HG02943 (cell line): ENCODE data around the gene CHKB.
"Not testable (repeated sequence)": the region's sequence is repeated elsewhere in the genome, so short reads cannot be mapped to it uniquely, and the experiment has no call there.

Experiments used
- ATAC-seq: cut with Tn5 transposase; IDR thresholded peaks from one replicate; pipeline ENCODE4 v1.9.1; 2021; ENCODE audit warnings: mild to moderate bottlenecking, low read depth, moderate library complexity; ENCODE audit not compliant: unreplicated experiment

Gene CHKB

GRCh38 chr22:50612528-50613221, 30.0 kb upstream of the CHKB start:
- no peak for ATAC-seq

GRCh38 chr22:50612168-50612527, 29.5 kb upstream of the CHKB start:
- ATAC-seq: no peak

- ATAC-seq: no peak
Measured at GRCh38 chr22:50611341-50612060, 28.9 kb upstream of the CHKB start.

GRCh38 chr22:50610581-50610980, 27.9 kb upstream of the CHKB start:
- ATAC-seq: no peak

- ATAC-seq: no peak
Measured at GRCh38 chr22:50610041-50610451, 27.4 kb upstream of the CHKB start.

GRCh38 chr22:50609599-50609998, 26.9 kb upstream of the CHKB start:
- no peak for ATAC-seq

GRCh38 chr22:50608996-50609395, 26.3 kb upstream of the CHKB start:
- no peak for ATAC-seq

- ATAC-seq: not testable (repeated sequence)
Measured at GRCh38 chr22:50608058-50608840, 25.6 kb upstream of the CHKB start.

GRCh38 chr22:50607659-50608020, 25.0 kb upstream of the CHKB start:
- no peak for ATAC-seq

- ATAC-seq: no peak
Measured at GRCh38 chr22:50606946-50607658, 24.5 kb upstream of the CHKB start.

- no peak for ATAC-seq
Measured at GRCh38 chr22:50606165-50606945, 23.7 kb upstream of the CHKB start.

- no peak for ATAC-seq
Measured at GRCh38 chr22:50605613-50606074, 23.0 kb upstream of the CHKB start.

- no peak for ATAC-seq
Measured at GRCh38 chr22:50605002-50605612, 22.5 kb upstream of the CHKB start.

- ATAC-seq: no peak
Measured at GRCh38 chr22:50604256-50605001, 21.8 kb upstream of the CHKB start.

GRCh38 chr22:50603511-50604255, 21.0 kb upstream of the CHKB start:
- ATAC-seq: no peak

- ATAC-seq: no peak
Measured at GRCh38 chr22:50602338-50602700, 19.7 kb upstream of the CHKB start.

GRCh38 chr22:50601669-50602337, 19.2 kb upstream of the CHKB start:
- ATAC-seq: no peak
